Thyroid gland (tissue), 4 donors: Measurements from ENCODE around the gene RTN1.

Source experiments
- CTCF ChIP-seq, 6 experiments: fragments of 200-600 bp in 3 of 6; fragments of 450-650 bp in 3 of 6; sonication (generic) in 3 of 6; IDR thresholded peaks; one replicate each; pipeline ENCODE4 v1.5.1; 2016 to 2019; ENCODE audit warnings: antibody characterized with exemption in 6 of 6, mild to moderate bottlenecking in 2 of 6, inconsistent platforms in 1 of 6, moderate library complexity in 1 of 6
- POLR2A ChIP-seq, 2 donors: fragments of 450-650 bp; IDR thresholded peaks; one replicate each; pipeline ENCODE4 v1.6.1; 2017; ENCODE audit warnings: antibody characterized with exemption in 2 of 2, mild to moderate bottlenecking in 2 of 2, moderate library complexity in 1 of 2

- no peak for TF ChIP-seq CTCF (IDR thresholded peaks at IDR 0.05)
- no peak for TF ChIP-seq POLR2A (IDR thresholded peaks at IDR 0.05)
Observed at GRCh38 chr14:59846595-59846994, 24.0 kb downstream of the RTN1 start.
